SK-N-SH (cell line): Measurements from ENCODE around the gene PLRG1. TPM values are rescaled to one million over a fixed set of nuclear protein-coding genes. Genes with fewer than 3 reads are reported as not detected.

ENCODE experiments used
- CTCF ChIA-PET: fragments of 300-600, 350-600 bp; formaldehyde crosslinking; extraction: SDS; loops from one replicate; lab custom pipeline; 2021; lab: Yijun Ruan, JAX
- POLR2A ChIA-PET: fragments of 350-600 bp; sonication (Branson Sonifier 250); formaldehyde crosslinking; extraction: SDS; loops from one replicate; lab custom pipeline; 2020; ENCODE audit warnings: antibody characterized with exemption, inconsistent platforms; lab: Yijun Ruan, JAX
- DNase-seq: peaks from one replicate; pipeline ENCODE4 v3.0.0; 2012
- H2AFZ ChIP-seq: fragments of 200-600 bp; sonication (generic); 2 replicates; pipeline ENCODE4 v1.8.1; 2016; ENCODE audit warnings: antibody characterized with exemption, mild to moderate bottlenecking, low read depth
- H3F3A ChIP-seq: fragments of 200-600 bp; sonication (generic); replicated peaks from 2 replicates; pipeline ENCODE3; 2016; ENCODE audit warnings: antibody characterized with exemption, mild to moderate bottlenecking; ENCODE audit not compliant: insufficient read depth
- H3K27ac ChIP-seq, 2 experiments: fragments of 200-500 bp in 1 of 2; fragments of 200-600 bp in 1 of 2; sonication (Bioruptor generic) in 1 of 2; sonication (generic), shearing (Covaris generic) in 1 of 2; 2 replicates each; pipeline versions ENCODE4 v1.5.1 to v1.6.1; 2014 to 2016; ENCODE audit warnings: low read depth in 2 of 2, inconsistent platforms in 1 of 2, low read length in 1 of 2, mild to moderate bottlenecking in 1 of 2, mixed read lengths in 1 of 2
- H3K27me3 ChIP-seq: fragments of 200-600 bp; sonication (generic), shearing (Covaris generic); 2 replicates; pipeline ENCODE4 v1.6.1; 2016; ENCODE audit warnings: mixed run types; ENCODE audit not compliant: insufficient read depth
- H3K36me3 ChIP-seq, 2 experiments: fragments of 200-500 bp in 1 of 2; fragments of 200-600 bp in 1 of 2; sonication (Bioruptor generic) in 1 of 2; sonication (generic) in 1 of 2; replicated peaks in 1 of 2; 2 replicates each; pipeline versions ENCODE3 to v1.5.1; 2014 to 2016; ENCODE audit warnings: low read length in 1 of 2, mild to moderate bottlenecking in 1 of 2; ENCODE audit not compliant: insufficient read depth in 2 of 2, control insufficient read depth in 1 of 2
- H3K4me1 ChIP-seq, 2 experiments: fragments of 200-500 bp in 1 of 2; fragments of 200-600 bp in 1 of 2; sonication (Bioruptor generic) in 1 of 2; sonication (generic), shearing (Covaris generic) in 1 of 2; 2 replicates each; pipeline versions ENCODE4 v1.5.1 to v1.6.1; 2014 to 2016; ENCODE audit warnings: low read depth in 1 of 2, low read length in 1 of 2, mixed run types in 1 of 2; ENCODE audit not compliant: insufficient read depth in 2 of 2, control insufficient read depth in 1 of 2
- H3K4me2 ChIP-seq: fragments of 200-600 bp; sonication (generic), shearing (Covaris generic); 2 replicates; pipeline ENCODE4 v1.6.1; 2017; ENCODE audit warnings: mixed run types
- H3K4me3 ChIP-seq, 2 experiments: fragments of 200-500 bp in 1 of 2; fragments of 200-600 bp in 1 of 2; sonication (Bioruptor generic) in 1 of 2; sonication (generic), shearing (Covaris generic) in 1 of 2; 2 replicates each; pipeline versions ENCODE4 v1.5.1 to v1.8.1; 2014 to 2016; ENCODE audit warnings: low read depth in 2 of 2, inconsistent platforms in 1 of 2, low read length in 1 of 2, mild to moderate bottlenecking in 1 of 2, mixed read lengths in 1 of 2, moderate library complexity in 1 of 2
- H3K79me2 ChIP-seq: fragments of 200-600 bp; sonication (generic); 2 replicates; pipeline ENCODE4 v1.8.1; 2017; ENCODE audit warnings: mild to moderate bottlenecking; ENCODE audit not compliant: insufficient read depth
- H3K9ac ChIP-seq: fragments of 200-600 bp; sonication (generic); 2 replicates; pipeline ENCODE4 v1.6.1; 2017; ENCODE audit warnings: mixed run types
- H3K9me2 ChIP-seq: fragments of 200-600 bp; sonication (generic); 2 replicates; pipeline ENCODE4 v1.6.1; 2017; ENCODE audit warnings: mixed run types
- H3K9me3 ChIP-seq: fragments of 200-600 bp; sonication (generic); 2 replicates; pipeline ENCODE4 v1.6.1; 2017; ENCODE audit warnings: mixed run types, mild to moderate bottlenecking, moderate library complexity
- H4K20me1 ChIP-seq: fragments of 200-600 bp; sonication (generic); 2 replicates; pipeline ENCODE4 v1.6.1; 2017; ENCODE audit warnings: mild to moderate bottlenecking, mixed run types; ENCODE audit not compliant: insufficient read depth
- ELF1 ChIP-seq: IDR thresholded peaks from 2 replicates; pipeline ENCODE4 v1.4.0; 2012
- EP300 ChIP-seq, 2 experiments: IDR thresholded peaks; 2 replicates each; pipeline versions ENCODE4 v1.4.0 to v1.6.1; 2012; ENCODE audit warnings: borderline replicate concordance in 1 of 2, low read depth in 1 of 2, low read length in 1 of 2
- EZH2phosphoT487 ChIP-seq: fragments of 200-600 bp; sonication (generic); IDR thresholded peaks from 2 replicates; pipeline ENCODE4 v1.6.1; 2017; ENCODE audit warnings: low read depth, mixed run types, mild to moderate bottlenecking, antibody characterized with exemption, moderate library complexity, borderline replicate concordance
- FOXM1 ChIP-seq: IDR thresholded peaks from 2 replicates; pipeline ENCODE4 v1.4.0; 2012; ENCODE audit warnings: low read depth, mild to moderate bottlenecking
- GABPA ChIP-seq: IDR thresholded peaks from 2 replicates; pipeline ENCODE4 v1.4.0; 2012; ENCODE audit warnings: low read depth, mild to moderate bottlenecking
- GATA2 ChIP-seq: sonication (generic); formaldehyde crosslinking; IDR thresholded peaks from 2 replicates; pipeline ENCODE4 v1.5.0; 2020; ENCODE audit warnings: mild to moderate bottlenecking, missing genetic modification reagents
- JUND ChIP-seq: IDR thresholded peaks from 2 replicates; pipeline ENCODE4 v1.4.0; 2012
- NFIC ChIP-seq: IDR thresholded peaks from 2 replicates; pipeline ENCODE4 v1.4.0; 2012; ENCODE audit warnings: borderline replicate concordance
- POLR2AphosphoS5 ChIP-seq: IDR thresholded peaks from 2 replicates; pipeline ENCODE4 v1.6.1; 2012; ENCODE audit warnings: low read depth, low read length
- RCOR1 ChIP-seq: fragments of 150-350 bp; IDR thresholded peaks from 2 replicates; pipeline ENCODE4 v1.6.1; 2017; ENCODE audit warnings: antibody characterized with exemption, low read length
- RFX5 ChIP-seq: IDR thresholded peaks from 2 replicates; pipeline ENCODE4 v1.6.1; 2012; ENCODE audit warnings: mild to moderate bottlenecking, improper control_type of control experiment, low read length
- SIN3A ChIP-seq: IDR thresholded peaks from 2 replicates; pipeline ENCODE4 v1.6.1; 2012; ENCODE audit warnings: low read depth, mild to moderate bottlenecking, low read length, moderate library complexity, borderline replicate concordance
- SMC3 ChIP-seq: IDR thresholded peaks from 2 replicates; pipeline ENCODE4 v1.6.1; 2012; ENCODE audit warnings: low read depth, low read length, improper control_type of control experiment
- TAF1 ChIP-seq: IDR thresholded peaks from 2 replicates; pipeline ENCODE4 v1.6.1; 2012; ENCODE audit warnings: low read depth, mild to moderate bottlenecking, low read length, moderate library complexity, borderline replicate concordance
- TEAD4 ChIP-seq: IDR thresholded peaks from 2 replicates; pipeline ENCODE4 v1.4.0; 2012; ENCODE audit warnings: mild to moderate bottlenecking, borderline replicate concordance; ENCODE audit not compliant: insufficient read depth
- YY1 ChIP-seq: IDR thresholded peaks from 2 replicates; pipeline ENCODE4 v1.4.0; 2012; ENCODE audit warnings: low read depth, mild to moderate bottlenecking
- WGBS: methylation state at CpG from one replicate; pipeline ENCODE4 v1.1.6; 2017; ENCODE audit warnings: low lambda C conversion rate; 5-methylcytosine and 5-hydroxymethylcytosine counted together
- polyA plus RNA-seq, 3 experiments: library from polyadenylated mRNA; depleted of rRNA; stranded (reverse); fragments of >200 nt; gene quantifications; 2 replicates each; pipeline ENCODE4 v1.2.3, GENCODE V29; 2012
- TF ChIP-seq, protein P1 (sequence below): IDR thresholded peaks from 2 replicates; pipeline ENCODE4 v1.4.0; 2012; ENCODE audit warnings: low read depth, borderline replicate concordance
- TF ChIP-seq, protein P2 (sequence below): fragments of 200-600 bp; sonication (generic); IDR thresholded peaks from 2 replicates; pipeline ENCODE4 v1.6.1; 2017; ENCODE audit warnings: antibody characterized with exemption, mild to moderate bottlenecking, moderate library complexity
- TF ChIP-seq, protein P3 (sequence below): IDR thresholded peaks from 2 replicates; pipeline ENCODE4; 2012

Gene PLRG1
- polyA plus RNA-seq, 1 of the 3 experiments (the other 2 are of a cell fraction), result 64.8 TPM

GRCh38 chr4:154527308-154527707 lies 22.9 kb downstream of the PLRG1 start:
- CTCF ChIA-PET, result interaction anchor here (0.8 kb wide), 1 partner anchor 96 kb away, joined by 3 read pairs; no protein-coding TSS in a partner anchor
- TF ChIP-seq JUND (no peak), SMC3 (no peak), ELF1 (no peak), SIN3A (no peak), TAF1 (no peak), POLR2AphosphoS5 (no peak), TEAD4 (no peak), FOXM1 (no peak), GATA2 (CRISPR knock-in tag) (no peak), YY1 (no peak), RCOR1 (no peak), NFIC (no peak), EP300 (IDR thresholded peaks at IDR 0.05; ENCODE audit: borderline replicate concordance in 1 of 2, low read depth in 1 of 2, low read length in 1 of 2) (no peak), EZH2phosphoT487 (no peak), GABPA (no peak)
- TF ChIP-seq, protein P1, sequence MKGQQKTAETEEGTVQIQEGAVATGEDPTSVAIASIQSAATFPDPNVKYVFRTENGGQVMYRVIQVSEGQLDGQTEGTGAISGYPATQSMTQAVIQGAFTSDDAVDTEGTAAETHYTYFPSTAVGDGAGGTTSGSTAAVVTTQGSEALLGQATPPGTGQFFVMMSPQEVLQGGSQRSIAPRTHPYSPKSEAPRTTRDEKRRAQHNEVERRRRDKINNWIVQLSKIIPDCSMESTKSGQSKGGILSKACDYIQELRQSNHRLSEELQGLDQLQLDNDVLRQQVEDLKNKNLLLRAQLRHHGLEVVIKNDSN, result no peak
- TF ChIP-seq, protein P2, sequence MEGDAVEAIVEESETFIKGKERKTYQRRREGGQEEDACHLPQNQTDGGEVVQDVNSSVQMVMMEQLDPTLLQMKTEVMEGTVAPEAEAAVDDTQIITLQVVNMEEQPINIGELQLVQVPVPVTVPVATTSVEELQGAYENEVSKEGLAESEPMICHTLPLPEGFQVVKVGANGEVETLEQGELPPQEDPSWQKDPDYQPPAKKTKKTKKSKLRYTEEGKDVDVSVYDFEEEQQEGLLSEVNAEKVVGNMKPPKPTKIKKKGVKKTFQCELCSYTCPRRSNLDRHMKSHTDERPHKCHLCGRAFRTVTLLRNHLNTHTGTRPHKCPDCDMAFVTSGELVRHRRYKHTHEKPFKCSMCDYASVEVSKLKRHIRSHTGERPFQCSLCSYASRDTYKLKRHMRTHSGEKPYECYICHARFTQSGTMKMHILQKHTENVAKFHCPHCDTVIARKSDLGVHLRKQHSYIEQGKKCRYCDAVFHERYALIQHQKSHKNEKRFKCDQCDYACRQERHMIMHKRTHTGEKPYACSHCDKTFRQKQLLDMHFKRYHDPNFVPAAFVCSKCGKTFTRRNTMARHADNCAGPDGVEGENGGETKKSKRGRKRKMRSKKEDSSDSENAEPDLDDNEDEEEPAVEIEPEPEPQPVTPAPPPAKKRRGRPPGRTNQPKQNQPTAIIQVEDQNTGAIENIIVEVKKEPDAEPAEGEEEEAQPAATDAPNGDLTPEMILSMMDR, result no peak

DNA sequence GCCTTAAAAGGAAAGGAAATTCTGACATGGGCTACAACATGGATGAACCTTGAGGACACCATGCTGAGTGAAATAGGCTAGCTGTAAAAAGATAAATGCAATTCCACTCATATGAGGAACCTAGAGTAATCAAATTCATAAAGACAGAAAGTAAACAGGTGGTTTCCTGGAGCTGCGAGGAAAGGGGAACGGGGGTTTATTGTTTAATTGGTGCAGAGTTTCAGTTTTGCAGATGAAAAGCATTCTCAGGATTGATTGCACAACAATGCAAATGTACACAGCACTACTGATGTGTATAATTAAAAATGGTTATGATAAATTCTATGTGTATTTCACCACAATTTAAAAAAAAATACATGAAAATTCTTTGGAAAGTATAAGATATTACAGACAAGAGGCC lies 24.0 kb downstream of the PLRG1 start:
- Histone ChIP-seq H3K4me3 (no peak overlapping the region), H3K9ac (no peak overlapping the region), H2AFZ (no peak overlapping the region), H3K4me2 (no peak overlapping the region), H3K27ac (no peak overlapping the region), H3K4me1 (0 out of 4 replicates have a peak, but pooled peaks cover 0 to 6% of the 10 kb centered on the region in 2 experiments), H3K9me3 (no peaks in the 10 kb centered on the region), H3K36me3 (no peaks in the 10 kb centered on the region), H3K27me3 (peaks cover 17% of the 10 kb centered on the region), H3K9me2 (no peaks in the 10 kb centered on the region), H3F3A (no peaks in the 10 kb centered on the region), H4K20me1 (no peaks in the 10 kb centered on the region), H3K79me2 (no peaks in the 10 kb centered on the region)
- TF ChIP-seq FOXM1 (no peak), RFX5 (no peak)
- TF ChIP-seq, protein P3, sequence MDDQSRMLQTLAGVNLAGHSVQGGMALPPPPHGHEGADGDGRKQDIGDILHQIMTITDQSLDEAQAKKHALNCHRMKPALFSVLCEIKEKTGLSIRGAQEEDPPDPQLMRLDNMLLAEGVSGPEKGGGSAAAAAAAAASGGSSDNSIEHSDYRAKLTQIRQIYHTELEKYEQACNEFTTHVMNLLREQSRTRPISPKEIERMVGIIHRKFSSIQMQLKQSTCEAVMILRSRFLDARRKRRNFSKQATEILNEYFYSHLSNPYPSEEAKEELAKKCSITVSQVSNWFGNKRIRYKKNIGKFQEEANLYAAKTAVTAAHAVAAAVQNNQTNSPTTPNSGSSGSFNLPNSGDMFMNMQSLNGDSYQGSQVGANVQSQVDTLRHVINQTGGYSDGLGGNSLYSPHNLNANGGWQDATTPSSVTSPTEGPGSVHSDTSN, result no peak
- CTCF ChIA-PET, result no interaction called here
- no peak for DNase-seq
- 10% methylated on average over 2 of the region's 2 CpGs for WGBS
- POLR2A ChIA-PET, result no interaction called here

More at GRCh38 chr4:154527308-154527707, 22.9 kb downstream of the PLRG1 start:
- Histone ChIP-seq H3K4me1 (0 out of 4 replicates have a peak, but pooled peaks cover 0 to 6% of the 10 kb centered on the region in 2 experiments), H3K4me2 (no peak overlapping the region), H3K9me3 (no peaks in the 10 kb centered on the region), H3F3A (no peaks in the 10 kb centered on the region), H3K9ac (no peak overlapping the region), H3K27ac (no peak overlapping the region), H3K4me3 (no peak overlapping the region), H4K20me1 (no peaks in the 10 kb centered on the region), H2AFZ (no peak overlapping the region), H3K27me3 (peaks cover 17% of the 10 kb centered on the region), H3K79me2 (no peaks in the 10 kb centered on the region), H3K9me2 (no peaks in the 10 kb centered on the region), H3K36me3 (no peaks in the 10 kb centered on the region)
- DNase-seq, result no peak
- POLR2A ChIA-PET, result no interaction called here
- 48% methylated on average over 4 of the region's 4 CpGs for WGBS
